Stimulated activated naive CD4-positive, alpha-beta T cell treated with Interleukin-2 at 50 U/mL for 16 hours (primary cell): ENCODE data around the gene UBTD2.

Experiments
- DNase-seq: peaks from one replicate; lab custom pipeline; 2025; lab: John Stamatoyannopoulos, UW

Gene UBTD2

GRCh38 chr5:172171118-172171517, 112.4 kb downstream of the UBTD2 start:
- no peak for DNase-seq

- DNase-seq, result no peak
Observed at GRCh38 chr5:172170251-172170701, 113.3 kb downstream of the UBTD2 start.

- no peak for DNase-seq
Observed at GRCh38 chr5:172169216-172169615, 114.3 kb downstream of the UBTD2 start.

- no peak for DNase-seq
Observed at GRCh38 chr5:172168311-172168710, 115.3 kb downstream of the UBTD2 start.

GRCh38 chr5:172167895-172168294, 115.7 kb downstream of the UBTD2 start:
- no peak for DNase-seq

- DNase-seq, result no peak
Observed at GRCh38 chr5:172166030-172166826, 117.3 kb downstream of the UBTD2 start.

- DNase-seq, result no peak
Observed at GRCh38 chr5:172165465-172165864, 118.1 kb downstream of the UBTD2 start.

- DNase-seq, result no peak
Observed at GRCh38 chr5:172164769-172165212, 118.8 kb downstream of the UBTD2 start.

- DNase-seq, result no peak
Observed at GRCh38 chr5:172163346-172163745, 120.2 kb downstream of the UBTD2 start.

- DNase-seq, result no peak
Observed at GRCh38 chr5:172162987-172163343, 120.6 kb downstream of the UBTD2 start.

GRCh38 chr5:172162323-172162986, 121.1 kb downstream of the UBTD2 start:
- DNase-seq, result no peak

GRCh38 chr5:172160506-172160905, 123.1 kb downstream of the UBTD2 start:
- no peak for DNase-seq
